OCI-LY1 (cell line): ENCODE measurements around the gene FTO.

ENCODE experiments used
- H2AFZ ChIP-seq: fragments of 200-600 bp; sonication (generic), shearing (Covaris generic); 2 replicates; pipeline ENCODE4 v1.6.0; 2014; ENCODE audit warnings: antibody characterized with exemption, mild to moderate bottlenecking, low read length
- H3F3A ChIP-seq: fragments of 200-600 bp; sonication (generic), shearing (Covaris generic); 2 replicates; pipeline ENCODE4 v1.6.0; 2014; ENCODE audit warnings: mild to moderate bottlenecking, antibody characterized with exemption, low read length, moderate library complexity; ENCODE audit not compliant: insufficient read depth
- H3K27ac ChIP-seq: fragments of 200-600 bp; sonication (generic); 2 replicates; pipeline ENCODE4 v1.5.1; 2014; ENCODE audit warnings: low read length, mixed run types, mild to moderate bottlenecking, low read depth; ENCODE audit not compliant: poor library complexity, severe bottlenecking
- H3K27me3 ChIP-seq: fragments of 200-600 bp; sonication (generic); 2 replicates; pipeline ENCODE4 v1.6.0; 2014; ENCODE audit warnings: antibody characterized with exemption, mild to moderate bottlenecking, low read length, moderate library complexity; ENCODE audit not compliant: insufficient read depth
- H3K36me3 ChIP-seq: fragments of 200-600 bp; sonication (generic); 2 replicates; pipeline ENCODE4 v1.6.1; 2014; ENCODE audit warnings: mild to moderate bottlenecking, antibody characterized with exemption, low read length, moderate library complexity, mixed read lengths; ENCODE audit not compliant: insufficient read depth
- H3K4me1 ChIP-seq: fragments of 200-600 bp; sonication (generic); 2 replicates; pipeline ENCODE4 v1.5.1; 2014; ENCODE audit warnings: mild to moderate bottlenecking, low read length, moderate library complexity; ENCODE audit not compliant: insufficient read depth, severe bottlenecking
- H3K4me2 ChIP-seq: fragments of 200-600 bp; sonication (generic), shearing (Covaris generic); 2 replicates; pipeline ENCODE4 v1.6.1; 2014; ENCODE audit warnings: low read length
- H3K4me3 ChIP-seq: fragments of 200-600 bp; sonication (generic); 2 replicates; pipeline ENCODE4 v1.5.1; 2014; ENCODE audit warnings: low read length, low read depth, mild to moderate bottlenecking, mixed read lengths; ENCODE audit not compliant: poor library complexity, severe bottlenecking
- H3K79me2 ChIP-seq: fragments of 200-600 bp; shearing (Covaris generic); 2 replicates; pipeline ENCODE4 v1.6.1; 2016; ENCODE audit warnings: mixed run types, low read length, mixed read lengths; ENCODE audit not compliant: insufficient read depth
- H3K9ac ChIP-seq: fragments of 200-600 bp; sonication (generic), shearing (Covaris generic); 2 replicates; pipeline ENCODE4 v1.6.1; 2014; ENCODE audit warnings: mild to moderate bottlenecking, low read length, mixed read lengths
- H3K9me2 ChIP-seq: fragments of 200-600 bp; sonication (generic), shearing (Covaris generic); 2 replicates; pipeline ENCODE4 v1.6.1; 2014; ENCODE audit warnings: low read depth, mild to moderate bottlenecking, low read length, mixed read lengths
- H3K9me3 ChIP-seq: fragments of 200-600 bp; shearing (Covaris generic); 2 replicates; pipeline ENCODE4 v1.6.1; 2014; ENCODE audit warnings: low read length, mixed read lengths
- H4K20me1 ChIP-seq: fragments of 200-600 bp; sonication (generic), shearing (Covaris generic); 2 replicates; pipeline ENCODE4 v1.6.0; 2016; ENCODE audit warnings: mild to moderate bottlenecking, low read length; ENCODE audit not compliant: insufficient read depth
- CTCF ChIP-seq: fragments of 200-600 bp; sonication (generic), shearing (Covaris generic); IDR thresholded peaks from 2 replicates; pipeline ENCODE4 v1.5.1; 2017; ENCODE audit warnings: mild to moderate bottlenecking, antibody characterized with exemption, low read length, moderate library complexity, mixed read lengths
- EZH2 ChIP-seq: fragments of 200-600 bp; sonication (generic), shearing (Covaris generic); IDR thresholded peaks from 2 replicates; pipeline ENCODE4 v1.8.0; 2017; ENCODE audit warnings: borderline replicate concordance, mixed run types, mild to moderate bottlenecking, antibody characterized with exemption, low read length, moderate library complexity, mixed read lengths

Gene FTO

DNA sequence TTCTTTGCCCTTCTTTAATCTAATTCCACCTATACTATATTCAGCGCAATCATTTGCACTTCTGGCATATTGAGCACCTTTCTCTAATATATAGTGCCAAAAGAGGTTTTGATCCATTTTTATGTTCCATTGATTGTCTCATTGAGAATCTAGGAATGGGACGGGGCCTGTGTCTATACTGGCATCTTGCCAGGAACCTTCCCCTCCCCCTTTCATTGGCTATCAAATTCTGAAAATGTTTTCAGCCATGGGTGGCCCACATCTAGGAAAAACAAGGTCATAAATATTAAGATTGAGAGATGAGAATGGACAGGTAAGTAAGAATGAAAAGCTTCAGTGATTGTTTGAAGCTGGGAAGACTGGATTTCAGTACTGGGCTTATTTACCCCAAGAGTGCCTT is 159.9 kb downstream of the FTO start:
- Histone ChIP-seq H3K36me3 (0 out of 2 replicates have a peak, but pooled peaks cover 6% of the 10 kb centered on the region), H3K4me1 (no peaks in the 10 kb centered on the region), H3K4me2 (no peak overlapping the region), H2AFZ (no peak overlapping the region), H3K27me3 (no peaks in the 10 kb centered on the region), H3K79me2 (no peaks in the 10 kb centered on the region), H3K27ac (no peak overlapping the region), H3F3A (no peaks in the 10 kb centered on the region), H3K9me2 (no peaks in the 10 kb centered on the region), H3K4me3 (no peak overlapping the region), H3K9me3 (no peaks in the 10 kb centered on the region), H3K9ac (no peak overlapping the region), H4K20me1 (no peaks in the 10 kb centered on the region)
- TF ChIP-seq CTCF (no peak), EZH2 (no peak)

- no peak overlapping the region for H3K4me3 ChIP-seq
- H3K79me2 ChIP-seq = no peaks in the 10 kb centered on the region
- no peak overlapping the region for H3K9ac ChIP-seq
- H3K9me3 ChIP-seq = no peaks in the 10 kb centered on the region
- H3K27me3 ChIP-seq = no peaks in the 10 kb centered on the region
- TF ChIP-seq CTCF (no peak), EZH2 (no peak)
- 0 out of 2 replicates have a peak, but pooled peaks cover 6% of the 10 kb centered on the region for H3K36me3 ChIP-seq
- no peaks in the 10 kb centered on the region for H3F3A ChIP-seq
- H3K27ac ChIP-seq = no peak overlapping the region
- no peaks in the 10 kb centered on the region for H3K9me2 ChIP-seq
- H3K4me2 ChIP-seq = no peak overlapping the region
- no peaks in the 10 kb centered on the region for H4K20me1 ChIP-seq
- no peaks in the 10 kb centered on the region for H3K4me1 ChIP-seq
- no peak overlapping the region for H2AFZ ChIP-seq
These were observed 161.0 kb downstream of the FTO start for GRCh38 chr16:53864819-53865493.

DNA sequence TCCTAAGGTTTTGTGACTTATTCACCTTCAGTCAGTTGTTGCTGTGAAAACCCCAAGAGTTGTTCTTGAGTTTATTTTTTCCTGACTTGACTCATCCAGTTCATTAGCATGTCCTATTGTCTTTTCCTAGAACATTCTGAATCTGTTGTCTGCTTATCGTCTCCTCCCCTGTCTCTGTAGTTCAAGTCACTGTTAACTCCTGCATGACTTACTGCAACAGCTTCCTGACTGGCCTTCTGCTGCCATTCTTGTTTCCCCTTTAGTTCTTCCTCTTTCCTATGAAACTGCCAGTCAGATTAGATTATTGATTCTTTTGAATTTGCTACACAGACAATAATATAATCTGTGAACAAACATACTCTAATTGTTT is 161.5 kb downstream of the FTO start:
- Histone ChIP-seq H3K9me3 (no peaks in the 10 kb centered on the region), H3K4me1 (no peaks in the 10 kb centered on the region), H3K4me2 (no peak overlapping the region), H4K20me1 (no peaks in the 10 kb centered on the region), H3K4me3 (no peak overlapping the region), H2AFZ (no peak overlapping the region), H3K27me3 (no peaks in the 10 kb centered on the region), H3K36me3 (0 out of 2 replicates have a peak, but pooled peaks cover 6% of the 10 kb centered on the region), H3K79me2 (no peaks in the 10 kb centered on the region), H3F3A (no peaks in the 10 kb centered on the region), H3K27ac (no peak overlapping the region), H3K9ac (no peak overlapping the region), H3K9me2 (no peaks in the 10 kb centered on the region)
- no peak for TF ChIP-seq CTCF
- no peak for TF ChIP-seq EZH2
